ENCODE data around the gene PODXL2.

DNA sequence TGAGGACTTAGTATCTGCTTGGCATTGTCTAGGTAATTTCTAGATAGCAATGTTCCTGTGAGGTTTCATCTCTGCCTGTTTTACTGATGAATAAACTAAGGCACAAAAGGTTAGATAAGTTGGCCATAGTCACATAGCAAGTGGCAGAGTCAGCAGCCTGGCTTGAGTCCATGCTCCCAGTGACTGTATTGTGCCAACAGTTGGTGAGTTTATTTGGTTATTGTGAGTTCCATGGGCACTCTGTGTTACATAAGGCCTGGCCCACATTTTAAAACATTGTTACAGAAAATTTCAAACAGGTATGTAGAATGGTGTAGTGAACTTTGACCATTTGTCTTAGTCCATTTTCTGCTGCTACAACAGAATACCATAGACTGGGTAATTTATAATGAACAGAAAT, 15.6 kb upstream of the PODXL2 start:
- no peak for TF ChIP-seq CTCF (IDR thresholded peaks at IDR 0.05)
- no peak for TF ChIP-seq POLR2AphosphoS5 (IDR thresholded peaks at IDR 0.05; ENCODE audit: low read depth, low read length)
- TF ChIP-seq, protein P1, sequence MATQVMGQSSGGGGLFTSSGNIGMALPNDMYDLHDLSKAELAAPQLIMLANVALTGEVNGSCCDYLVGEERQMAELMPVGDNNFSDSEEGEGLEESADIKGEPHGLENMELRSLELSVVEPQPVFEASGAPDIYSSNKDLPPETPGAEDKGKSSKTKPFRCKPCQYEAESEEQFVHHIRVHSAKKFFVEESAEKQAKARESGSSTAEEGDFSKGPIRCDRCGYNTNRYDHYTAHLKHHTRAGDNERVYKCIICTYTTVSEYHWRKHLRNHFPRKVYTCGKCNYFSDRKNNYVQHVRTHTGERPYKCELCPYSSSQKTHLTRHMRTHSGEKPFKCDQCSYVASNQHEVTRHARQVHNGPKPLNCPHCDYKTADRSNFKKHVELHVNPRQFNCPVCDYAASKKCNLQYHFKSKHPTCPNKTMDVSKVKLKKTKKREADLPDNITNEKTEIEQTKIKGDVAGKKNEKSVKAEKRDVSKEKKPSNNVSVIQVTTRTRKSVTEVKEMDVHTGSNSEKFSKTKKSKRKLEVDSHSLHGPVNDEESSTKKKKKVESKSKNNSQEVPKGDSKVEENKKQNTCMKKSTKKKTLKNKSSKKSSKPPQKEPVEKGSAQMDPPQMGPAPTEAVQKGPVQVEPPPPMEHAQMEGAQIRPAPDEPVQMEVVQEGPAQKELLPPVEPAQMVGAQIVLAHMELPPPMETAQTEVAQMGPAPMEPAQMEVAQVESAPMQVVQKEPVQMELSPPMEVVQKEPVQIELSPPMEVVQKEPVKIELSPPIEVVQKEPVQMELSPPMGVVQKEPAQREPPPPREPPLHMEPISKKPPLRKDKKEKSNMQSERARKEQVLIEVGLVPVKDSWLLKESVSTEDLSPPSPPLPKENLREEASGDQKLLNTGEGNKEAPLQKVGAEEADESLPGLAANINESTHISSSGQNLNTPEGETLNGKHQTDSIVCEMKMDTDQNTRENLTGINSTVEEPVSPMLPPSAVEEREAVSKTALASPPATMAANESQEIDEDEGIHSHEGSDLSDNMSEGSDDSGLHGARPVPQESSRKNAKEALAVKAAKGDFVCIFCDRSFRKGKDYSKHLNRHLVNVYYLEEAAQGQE (IDR thresholded peaks at IDR 0.05; ENCODE audit: insufficient read depth in 1 of 2, low read depth in 2 of 2, low read length in 1 of 2) = no peak

Measured in Panc1 (cell line).